Activated CD4-positive, alpha-beta T cell treated with anti-CD3 and anti-CD28 coated beads for 4 hours (primary cell): ENCODE data around the gene EDARADD.
"Not testable (repeated sequence)": the region's sequence is repeated elsewhere in the genome, so short reads cannot be mapped to it uniquely, and the experiment has no call there.

ENCODE experiments used
- DNase-seq, 2 donors: peaks; one replicate each; pipeline ENCODE4 v3.0.0-alpha.2; 2020

The EDARADD gene

DNA sequence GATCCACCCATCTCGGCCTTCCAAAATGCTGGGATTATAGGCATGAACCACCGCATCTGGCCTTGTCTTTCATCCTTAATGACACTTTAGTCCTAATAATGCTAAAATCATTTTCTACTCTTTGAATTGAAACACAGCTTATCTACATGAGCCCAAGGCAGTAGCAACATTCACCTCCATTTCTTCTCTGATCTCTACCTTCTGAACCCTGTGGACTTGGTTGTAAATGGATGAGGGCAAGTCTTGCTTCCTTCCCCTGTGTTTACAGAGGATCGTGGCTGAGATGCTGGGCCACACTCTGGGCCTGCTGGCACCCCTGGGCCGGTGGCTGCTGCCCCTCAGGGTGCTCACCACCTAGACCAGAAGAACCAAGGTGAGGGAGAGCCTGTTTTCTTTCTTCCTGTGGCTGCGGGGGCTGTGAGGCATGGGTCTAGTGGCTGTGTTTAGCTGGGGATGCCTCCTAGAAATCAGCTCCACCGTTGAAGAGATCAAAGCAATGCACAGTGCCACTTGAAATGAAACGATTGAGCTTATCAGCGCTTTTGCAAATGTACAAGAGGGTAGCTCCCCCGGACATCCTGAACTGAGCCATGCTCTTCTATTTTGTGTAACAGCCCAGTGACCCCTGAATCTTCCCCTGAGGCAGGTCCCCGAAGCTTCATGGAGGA lies 97.5 kb downstream of the EDARADD start:
- DNase-seq = no peak

- DNase-seq = no peak
These were observed 98.3 kb downstream of the EDARADD start for GRCh38 chr1:236492378-236492777.

GRCh38 chr1:236494082-236494481 lies 100.0 kb downstream of the EDARADD start:
- DNase-seq = no peak

- no peak for DNase-seq
These were observed 100.7 kb downstream of the EDARADD start for GRCh38 chr1:236494586-236495466.

GRCh38 chr1:236495467-236496112 lies 101.5 kb downstream of the EDARADD start:
- peak; percentile 16 to 18 for DNase-seq

DNA sequence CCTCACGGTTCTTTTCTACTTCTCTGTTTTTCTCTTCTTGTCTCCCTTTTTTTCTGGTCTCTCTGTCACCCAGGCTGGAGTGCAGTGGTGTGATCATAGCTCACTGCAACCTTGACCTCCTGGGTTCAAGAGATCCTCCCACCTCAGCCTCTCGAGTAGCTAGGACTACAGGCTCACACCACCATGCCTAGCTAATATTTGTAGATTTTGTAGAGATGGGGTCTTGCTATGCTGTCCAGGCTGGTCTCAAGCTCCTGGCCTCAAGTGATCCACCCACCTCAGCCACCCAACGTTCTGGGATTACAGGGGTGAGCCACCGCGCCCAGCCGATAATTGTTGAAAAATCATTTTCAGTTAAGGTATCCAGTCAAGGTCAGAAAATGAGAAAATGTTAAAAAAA lies 103.8 kb downstream of the EDARADD start:
- DNase-seq = no peak

- no peak for DNase-seq
These were observed 107.0 kb downstream of the EDARADD start for GRCh38 chr1:236501093-236501492.

GRCh38 chr1:236502579-236502971 lies 108.5 kb downstream of the EDARADD start:
- no peak for DNase-seq

GRCh38 chr1:236502972-236503639 lies 109.0 kb downstream of the EDARADD start:
- DNase-seq = no peak

GRCh38 chr1:236504338-236504737 lies 110.3 kb downstream of the EDARADD start:
- not testable (repeated sequence) for DNase-seq

DNA sequence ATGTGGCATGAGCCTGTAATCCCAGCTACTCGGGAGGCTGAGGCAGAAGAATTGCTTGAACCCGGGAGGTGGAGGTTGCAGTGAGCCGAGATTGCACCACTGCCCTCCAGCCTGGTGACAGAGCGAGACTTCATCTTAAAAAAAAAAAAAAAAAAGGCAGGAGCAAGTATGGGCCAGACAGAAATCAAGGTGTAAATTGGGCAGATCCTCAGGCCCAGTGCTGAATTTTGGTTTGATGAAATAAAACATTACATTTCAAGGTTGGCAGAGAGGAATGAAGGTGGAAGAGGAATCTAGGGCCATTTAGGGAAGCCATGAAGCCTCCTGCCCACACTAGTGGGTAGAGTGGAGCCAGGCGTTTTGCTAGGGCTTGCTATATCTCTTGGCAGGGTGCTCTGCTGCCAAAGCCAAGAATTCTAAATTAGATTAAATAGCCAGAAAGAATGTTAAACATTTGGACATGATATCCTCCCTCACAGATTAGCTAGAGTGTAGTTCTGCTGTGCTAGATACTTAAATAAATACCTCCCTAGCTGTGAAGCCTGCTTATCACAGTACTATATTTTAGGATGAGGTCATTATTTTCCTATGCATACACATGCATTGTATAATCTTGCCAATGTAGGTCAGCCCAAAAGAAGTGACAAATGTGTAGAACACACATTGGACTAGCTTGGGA lies 113.1 kb downstream of the EDARADD start:
- DNase-seq = no peak

DNA sequence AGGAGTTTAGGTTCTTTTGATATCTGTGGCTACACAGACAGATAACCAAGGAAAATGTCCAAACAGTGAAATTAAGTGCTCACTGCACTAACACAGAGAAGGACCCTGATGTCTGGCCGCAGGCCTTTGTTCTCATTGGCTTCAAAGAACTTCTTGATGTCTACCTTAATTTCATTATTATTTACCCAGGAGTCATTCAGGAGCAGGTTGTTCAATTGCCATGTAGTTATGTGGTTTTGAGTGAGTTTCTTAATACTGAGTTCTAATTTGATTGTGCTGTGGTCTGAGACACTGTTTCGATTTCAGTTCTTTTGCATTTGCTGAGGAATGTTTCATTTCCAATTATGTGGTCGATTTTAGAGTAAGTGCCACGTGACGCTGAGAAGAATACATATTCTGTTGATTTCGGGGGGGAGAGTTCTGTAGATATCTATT lies 114.5 kb downstream of the EDARADD start:
- no peak for DNase-seq

DNA sequence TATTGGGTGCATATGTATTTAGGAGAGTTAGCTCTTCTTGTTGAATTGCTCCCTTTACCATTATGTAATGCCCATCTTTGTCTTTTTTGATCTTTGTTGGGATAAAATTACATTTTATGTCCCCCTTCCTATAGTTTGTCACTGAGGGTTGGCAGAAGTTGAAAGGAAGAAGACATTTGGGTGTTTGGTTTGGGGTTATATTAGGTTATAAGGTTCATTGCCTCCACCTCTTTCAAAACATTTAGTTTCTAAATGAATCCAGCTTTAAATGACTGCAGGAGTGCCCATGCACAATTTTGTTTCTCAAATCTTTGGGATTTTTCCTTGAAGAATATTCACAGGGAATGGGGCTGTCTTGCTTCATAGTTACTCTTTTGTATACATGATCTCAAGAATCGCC lies 115.1 kb downstream of the EDARADD start:
- no peak for DNase-seq

DNA sequence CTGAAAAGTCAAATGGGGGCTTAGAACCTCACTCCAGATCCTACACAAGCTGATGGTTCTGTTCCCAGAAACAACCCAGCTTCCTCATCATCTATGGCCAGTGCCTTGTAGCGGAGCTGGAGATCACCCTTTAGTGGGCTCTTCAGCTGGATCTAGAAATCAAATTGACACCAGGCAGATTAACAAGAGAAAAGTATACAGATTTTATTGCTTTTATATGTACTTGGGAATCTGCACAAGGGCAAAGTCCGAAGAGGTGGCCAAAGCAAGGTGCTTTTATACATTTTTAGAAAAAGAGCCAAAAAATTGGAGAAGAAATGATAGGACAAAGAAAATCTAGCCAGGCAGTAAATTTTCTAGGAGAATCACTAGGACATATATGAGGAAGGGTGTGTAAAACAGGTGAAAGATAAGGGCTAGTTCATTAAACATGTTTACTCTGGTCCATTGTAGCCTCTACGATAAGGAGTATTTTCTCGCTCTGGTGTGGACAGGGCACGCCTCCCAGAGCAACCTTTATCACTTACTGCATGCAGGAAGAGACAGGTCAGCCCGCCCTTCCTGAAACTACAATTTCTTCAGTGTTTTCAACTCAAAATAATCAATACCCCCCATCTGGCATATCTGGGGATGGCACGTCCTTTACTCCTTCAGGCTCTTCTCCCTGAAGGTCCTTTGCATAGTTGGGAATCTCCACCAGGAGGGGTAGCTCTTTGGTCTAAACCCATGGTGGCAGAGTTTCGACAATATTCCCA lies 115.7 kb downstream of the EDARADD start:
- no peak for DNase-seq

DNA sequence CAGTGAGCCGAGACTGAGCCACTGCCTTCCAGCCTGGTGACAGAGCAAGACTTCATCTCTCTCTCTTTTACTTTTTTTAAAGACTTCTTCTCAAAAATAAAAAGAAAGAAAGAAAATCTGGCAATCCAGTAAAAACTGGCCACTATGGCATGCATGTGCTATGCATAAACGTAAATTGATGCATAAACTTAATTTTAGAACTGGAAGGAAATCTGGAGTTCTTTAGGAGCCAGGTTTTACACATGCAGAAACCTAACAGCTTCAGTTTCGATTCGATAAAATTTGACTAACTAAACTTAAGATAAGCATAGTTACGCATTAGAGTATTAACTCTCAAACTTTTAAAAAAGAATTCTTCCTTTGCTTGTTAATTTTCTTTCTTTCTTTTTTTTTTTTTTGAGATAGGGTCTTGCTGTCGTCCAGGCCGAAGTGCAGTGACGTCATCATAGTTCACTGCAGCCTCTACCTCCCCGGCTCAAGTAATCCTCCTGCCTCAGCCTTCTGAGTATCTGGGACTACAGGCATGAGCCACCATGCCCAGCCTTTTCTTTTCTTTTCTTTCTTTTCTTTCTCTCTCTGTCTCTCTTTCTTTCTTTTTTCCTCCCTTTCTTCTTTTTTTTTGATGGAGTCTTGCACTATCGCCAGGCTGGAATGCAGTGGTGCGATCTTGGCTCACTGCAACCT lies 117.8 kb downstream of the EDARADD start:
- DNase-seq = no peak

DNA sequence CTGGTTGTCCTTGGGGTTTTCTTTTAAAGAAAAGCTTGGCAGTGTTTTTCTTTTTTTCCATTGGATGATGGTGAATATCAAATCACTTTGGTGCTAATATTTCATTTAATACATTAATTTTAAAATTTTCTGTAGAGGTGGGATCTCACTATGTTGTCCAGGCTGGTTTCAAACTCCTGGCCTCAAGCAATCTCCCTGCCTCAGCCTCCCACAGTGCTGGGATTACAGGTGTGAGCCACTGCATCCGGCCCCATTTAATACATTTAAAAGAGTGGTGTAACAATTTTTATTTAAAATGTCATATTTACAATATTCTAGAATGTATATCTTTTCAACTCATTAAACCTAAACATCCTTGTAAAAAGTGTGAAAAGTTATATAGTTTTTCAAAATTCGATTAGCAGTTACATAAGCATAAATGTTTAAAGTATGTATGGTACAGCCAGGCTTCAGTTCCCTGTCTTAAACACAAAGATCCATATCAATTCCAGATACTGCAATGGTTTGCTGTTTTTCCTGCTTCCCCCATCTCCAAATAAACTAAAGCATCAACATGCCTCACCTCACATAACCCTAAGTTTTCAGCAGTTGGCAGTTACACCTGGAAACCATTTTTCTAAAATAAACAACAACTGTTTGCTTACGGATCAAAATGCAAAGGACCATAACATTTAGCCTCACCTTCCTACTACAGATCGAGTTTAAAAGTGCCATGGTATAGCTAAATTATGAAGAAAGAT lies 120.8 kb downstream of the EDARADD start:
- DNase-seq = no peak

- DNase-seq = no peak
These were observed 121.4 kb downstream of the EDARADD start for GRCh38 chr1:236515443-236515958.

DNA sequence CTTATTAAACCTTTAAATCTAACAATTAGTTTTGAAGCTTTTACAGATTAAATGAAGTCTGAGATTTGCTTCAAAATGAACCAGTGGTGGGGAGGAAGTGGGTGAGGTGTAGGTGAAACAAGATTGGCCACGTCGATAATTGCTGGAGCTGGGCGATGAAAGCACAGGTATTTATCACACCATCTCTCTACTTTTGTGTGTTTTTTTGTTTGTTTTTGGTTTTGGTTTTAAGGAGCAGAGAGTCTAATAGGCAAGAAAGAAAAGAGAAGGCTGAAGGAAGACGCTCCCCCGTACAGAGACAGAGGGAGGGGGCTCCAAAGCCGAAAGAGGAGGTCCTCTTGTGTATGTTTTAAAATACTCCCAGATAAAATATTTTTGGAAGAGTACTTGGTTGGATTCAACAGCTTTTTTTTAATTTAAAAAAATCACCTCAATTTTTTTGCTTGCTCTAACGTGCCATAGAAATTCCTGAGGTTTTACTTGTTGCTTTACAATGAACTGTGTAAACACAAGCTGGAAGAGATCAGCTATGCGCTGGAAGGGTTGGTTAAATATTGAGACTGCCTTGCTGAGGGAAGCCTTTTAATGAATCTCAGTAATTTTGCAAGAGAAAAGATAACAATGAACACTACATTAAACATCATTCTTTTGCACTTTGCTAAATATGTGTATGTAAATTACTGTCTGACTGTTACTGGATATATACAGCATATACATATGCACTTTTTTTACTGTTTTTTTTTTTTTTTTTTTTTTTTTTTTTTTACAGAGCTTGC lies 123.0 kb downstream of the EDARADD start:
- peak; percentile 6 to 16 for DNase-seq

DNA sequence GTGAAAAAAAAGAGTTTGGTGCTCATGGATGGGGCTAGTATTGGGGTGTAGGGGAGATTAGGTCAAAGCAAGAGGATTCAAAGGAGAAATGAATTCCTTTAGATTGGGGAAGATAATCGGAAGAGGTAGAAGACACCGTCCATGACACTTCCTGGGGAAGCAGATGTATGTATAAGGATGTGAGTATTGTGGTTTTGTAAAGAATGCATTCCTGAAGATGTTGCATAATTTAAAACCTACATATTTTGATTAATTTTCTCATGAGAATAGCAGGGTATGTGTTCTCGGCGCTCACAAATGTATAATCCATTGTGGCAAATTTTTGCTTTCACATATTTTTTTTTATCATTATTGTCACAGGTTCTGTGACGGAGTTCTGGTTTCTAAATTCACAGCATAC lies 124.2 kb downstream of the EDARADD start:
- no peak for DNase-seq
